GM12891 (cell line): ENCODE results near the gene ATXN1.
"Not testable (repeated sequence)": the region's sequence is repeated elsewhere in the genome, so short reads cannot be mapped to it uniquely, and the experiment has no call there.

ENCODE experiments used
- DNase-seq: peaks from one replicate; pipeline ENCODE4 v3.0.0; 2011; ENCODE audit warnings: low spot score; ENCODE audit not compliant: insufficient read length
- FAIRE-seq: peaks from 2 replicates; lab custom pipeline; 2011; peaks lifted over from hg19 to GRCh38; lab: Jason Lieb, UNC
- PAX5 ChIP-seq: IDR thresholded peaks from 2 replicates; pipeline ENCODE4 v1.6.1; 2011; ENCODE audit warnings: low read length, moderate library complexity, mild to moderate bottlenecking; ENCODE audit not compliant: insufficient read depth, severe bottlenecking
- POLR2A ChIP-seq: IDR thresholded peaks from 2 replicates; pipeline ENCODE4 v1.6.1; 2011; ENCODE audit warnings: low read depth, low read length, control low read depth
- POLR2AphosphoS5 ChIP-seq: IDR thresholded peaks from 2 replicates; pipeline ENCODE4 v1.6.1; 2011; ENCODE audit warnings: low read depth, low read length, control low read depth
- POU2F2 ChIP-seq: IDR thresholded peaks from 2 replicates; pipeline ENCODE4 v1.6.1; 2011; ENCODE audit warnings: low read depth, mild to moderate bottlenecking, control low read depth, low read length, moderate library complexity
- SPI1 ChIP-seq: IDR thresholded peaks from 2 replicates; pipeline ENCODE4 v1.6.1; 2011; ENCODE audit warnings: low read depth, low read length, control low read depth
- TAF1 ChIP-seq: IDR thresholded peaks from 2 replicates; pipeline ENCODE4 v1.6.1; 2011; ENCODE audit warnings: low read depth, low read length, control low read depth

ATXN1 gene

DNA sequence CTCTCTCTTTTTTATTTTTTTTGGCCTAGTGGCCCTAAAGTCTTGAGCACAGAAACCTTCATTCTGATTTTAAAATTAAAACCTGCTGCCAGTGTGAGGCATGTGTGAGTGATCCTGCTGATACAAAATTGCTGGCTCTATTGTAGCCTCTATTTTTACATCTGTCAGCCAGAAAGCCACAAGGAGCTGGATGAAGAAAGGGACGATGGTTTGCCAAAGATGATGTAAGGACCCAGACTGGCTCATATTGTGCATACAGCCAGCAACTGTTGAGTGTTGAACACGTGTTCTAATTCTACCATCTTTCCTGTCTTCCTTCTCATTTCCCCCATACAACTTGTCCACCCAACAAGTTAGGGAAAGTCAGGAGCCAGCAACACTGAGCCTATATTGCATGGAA is 40.8 kb upstream of the ATXN1 start:
- TF ChIP-seq TAF1 (no peak), POLR2A (no peak), SPI1 (no peak), POU2F2 (no peak), PAX5 (no peak), POLR2AphosphoS5 (no peak)
- DNase-seq (no peak), FAIRE-seq (no peak)

- TF ChIP-seq POLR2AphosphoS5 (no peak), POU2F2 (no peak), POLR2A (no peak), PAX5 (no peak), TAF1 (no peak), SPI1 (no peak)
- FAIRE-seq (no peak), DNase-seq (no peak)
Observed at GRCh38 chr6:16800942-16801341, 39.7 kb upstream of the ATXN1 start.

GRCh38 chr6:16800341-16800740 is 39.1 kb upstream of the ATXN1 start:
- DNase-seq (no peak), FAIRE-seq (no peak)
- TF ChIP-seq SPI1 (no peak), POU2F2 (no peak), POLR2AphosphoS5 (no peak), PAX5 (no peak), POLR2A (no peak), TAF1 (no peak)

GRCh38 chr6:16799279-16800193 is 38.3 kb upstream of the ATXN1 start:
- no peak for TF ChIP-seq POU2F2
- no peak for TF ChIP-seq POLR2AphosphoS5
- no peak for TF ChIP-seq PAX5
- no peak for TF ChIP-seq TAF1
- no peak for TF ChIP-seq POLR2A
- TF ChIP-seq SPI1: no peak
- FAIRE-seq: no peak

GRCh38 chr6:16793828-16794412 is 32.7 kb upstream of the ATXN1 start:
- no peak for DNase-seq
- FAIRE-seq: no peak
- TF ChIP-seq PAX5 (no peak), SPI1 (no peak), TAF1 (no peak), POU2F2 (no peak), POLR2AphosphoS5 (no peak), POLR2A (no peak)

More at GRCh38 chr6:16799279-16800193, 38.3 kb upstream of the ATXN1 start:
- no peak for DNase-seq

DNA sequence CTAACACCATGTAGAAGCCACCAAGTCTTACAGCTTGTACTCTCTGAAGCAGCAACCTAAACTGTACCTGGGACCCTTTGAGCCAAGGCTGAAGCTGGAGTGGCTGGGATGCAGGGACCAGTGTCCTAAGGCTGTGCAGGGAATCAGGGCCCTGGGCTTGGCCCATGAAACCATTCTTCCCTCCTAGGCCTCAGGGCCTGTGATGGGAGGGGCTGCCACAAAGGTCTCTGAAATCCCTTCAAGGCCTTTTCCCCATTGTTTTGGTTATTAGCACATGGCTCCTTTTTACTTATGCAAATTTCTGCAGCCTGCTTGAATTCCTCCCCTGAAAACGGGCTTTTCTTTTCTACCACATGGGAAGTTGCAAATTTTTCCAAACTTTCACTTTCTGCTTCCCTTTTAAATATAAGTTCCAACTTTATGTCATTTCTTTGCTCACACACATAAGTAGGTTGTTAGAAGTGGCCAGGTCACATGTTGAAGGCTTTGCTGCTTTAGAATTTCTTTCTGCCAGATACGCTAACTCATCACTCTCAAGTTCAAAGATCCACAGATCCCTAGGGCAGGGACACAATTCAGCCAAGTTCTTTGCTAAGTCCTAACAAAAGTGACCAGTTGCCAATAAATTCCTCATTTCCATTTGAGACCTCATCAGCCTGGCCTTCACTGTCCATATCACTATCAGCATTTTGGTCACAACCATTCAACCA is 28.2 kb upstream of the ATXN1 start:
- no peak for TF ChIP-seq TAF1
- no peak for TF ChIP-seq POLR2AphosphoS5
- no peak for TF ChIP-seq PAX5
- no peak for TF ChIP-seq SPI1
- no peak for TF ChIP-seq POU2F2
- no peak for TF ChIP-seq POLR2A
- no peak for FAIRE-seq
- DNase-seq: no peak

DNA sequence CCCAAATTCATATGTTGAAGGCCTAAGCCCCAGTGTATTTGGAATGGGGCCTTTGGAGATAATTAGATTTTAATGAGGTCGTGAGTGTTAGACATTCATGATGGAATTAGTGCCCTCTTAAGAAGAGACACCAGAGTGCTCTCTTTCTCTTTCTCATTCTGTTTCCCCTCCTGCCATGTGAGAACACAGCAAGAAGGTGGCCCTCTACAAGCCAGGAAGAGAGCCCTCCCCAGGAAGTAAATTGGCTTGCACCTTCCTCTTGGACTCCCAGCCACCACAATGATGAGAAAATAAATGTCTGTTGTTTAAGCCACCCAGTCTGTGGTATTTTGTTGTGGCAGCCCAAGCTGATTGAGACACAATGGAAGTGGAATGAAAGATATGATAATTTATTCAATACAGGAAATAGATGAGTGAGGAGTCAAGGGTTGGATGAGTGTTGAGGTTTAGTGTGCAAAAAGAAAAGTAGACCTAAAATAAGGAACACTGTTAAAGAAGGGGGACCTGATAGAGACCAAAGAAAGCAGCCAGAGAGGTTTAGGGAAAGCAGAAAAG is 25.9 kb upstream of the ATXN1 start:
- no peak for TF ChIP-seq POLR2AphosphoS5
- DNase-seq: no peak
- FAIRE-seq: no peak

DNA sequence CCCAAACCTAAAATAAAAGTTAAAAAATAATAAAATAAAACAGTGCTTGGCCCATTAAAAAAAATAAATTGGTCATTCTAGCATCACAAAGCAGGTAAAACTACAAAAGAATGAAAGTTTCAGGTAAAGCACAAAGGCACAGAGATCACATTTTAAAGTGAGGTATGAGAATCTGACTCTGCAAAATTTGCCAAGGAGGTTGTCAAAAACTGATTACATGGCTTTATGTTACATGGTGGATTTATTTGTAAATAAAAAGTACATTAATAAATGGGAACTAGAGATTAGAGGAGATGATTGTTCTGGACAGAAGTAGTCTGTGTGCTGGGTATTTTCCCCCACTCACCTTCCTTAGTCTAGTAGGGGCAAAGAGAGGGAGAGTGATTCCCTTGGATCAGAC is 24.2 kb upstream of the ATXN1 start:
- no peak for TF ChIP-seq POU2F2
- TF ChIP-seq TAF1: no peak
- no peak for TF ChIP-seq SPI1
- no peak for TF ChIP-seq POLR2AphosphoS5
- TF ChIP-seq POLR2A: no peak
- no peak for TF ChIP-seq PAX5
- DNase-seq (no peak), FAIRE-seq (no peak)

DNA sequence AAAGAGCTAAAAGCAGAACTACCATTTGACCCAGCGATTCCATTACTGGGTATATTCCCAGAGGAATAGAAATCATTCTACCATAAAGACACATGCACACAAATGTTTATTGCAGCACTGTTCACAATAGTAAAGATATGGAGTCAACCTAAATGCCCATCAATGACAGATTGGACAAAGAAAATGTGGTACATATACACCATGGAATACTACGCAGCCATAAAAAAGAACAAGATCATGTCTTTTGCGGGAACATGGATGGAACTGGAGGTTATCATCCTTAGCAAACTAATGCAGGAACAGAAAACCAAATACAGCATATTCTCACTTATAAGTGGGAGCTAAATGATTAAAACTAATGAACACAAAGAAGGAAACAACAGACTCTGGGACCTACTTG is 23.7 kb upstream of the ATXN1 start:
- FAIRE-seq, DNase-seq: not testable (repeated sequence)
